Stimulated activated CD4-positive, alpha-beta T cell treated with anti-CD3 and anti-CD28 coated beads, Interleukin-4, amount 100 ng/mL, for 24 hours (primary cell): Measurements from ENCODE around the gene GM2A.
"Not testable (repeated sequence)": the region's sequence is repeated elsewhere in the genome, so short reads cannot be mapped to it uniquely, and the experiment has no call there.

Experiments used
- DNase-seq: peaks from one replicate; pipeline ENCODE4 v3.0.0-alpha.2; 2020

The GM2A gene

GRCh38 chr5:151295138-151295537 is 42.2 kb downstream of the GM2A start:
- DNase-seq: no peak

GRCh38 chr5:151295791-151296477 is 42.9 kb downstream of the GM2A start:
- DNase-seq: no peak

- DNase-seq: no peak
Measured at GRCh38 chr5:151296478-151296830, 43.5 kb downstream of the GM2A start.

GRCh38 chr5:151296974-151297373 is 44.0 kb downstream of the GM2A start:
- DNase-seq: no peak

- no peak for DNase-seq
Measured at GRCh38 chr5:151298063-151298855, 45.3 kb downstream of the GM2A start.

GRCh38 chr5:151303666-151304065 is 50.7 kb downstream of the GM2A start, which contains the start of gene SLC36A3:
SLC36A3 (minus strand) TSS chr5:151303766; CDS start chr5:151303354, 412 bp downstream.
- no peak for DNase-seq

GRCh38 chr5:151309266-151309665 is 56.3 kb downstream of the GM2A start:
- not testable (repeated sequence) for DNase-seq

GRCh38 chr5:151309821-151310220 is 56.8 kb downstream of the GM2A start:
- DNase-seq: not testable (repeated sequence)

GRCh38 chr5:151310932-151311331 is 57.9 kb downstream of the GM2A start:
- no peak for DNase-seq

- DNase-seq: no peak
Measured at GRCh38 chr5:151312756-151313324, 59.9 kb downstream of the GM2A start.

- DNase-seq: no peak
Measured at GRCh38 chr5:151313357-151313756, 60.4 kb downstream of the GM2A start.

GRCh38 chr5:151315998-151316597 is 63.1 kb downstream of the GM2A start:
- peak; percentile 69 for DNase-seq

GRCh38 chr5:151317871-151318270 is 64.9 kb downstream of the GM2A start:
- DNase-seq: no peak

GRCh38 chr5:151318850-151319732 is 66.1 kb downstream of the GM2A start:
- no peak for DNase-seq
